Measurements from ENCODE around the gene POLN.
A peak's percentile ranks its signal among the peaks of the same experiment; 100 is the strongest.
"Not testable (repeated sequence)": the region's sequence is repeated elsewhere in the genome, so short reads cannot be mapped to it uniquely, and the experiment has no call there.

Gene POLN

GRCh38 chr4:2245057-2245786 lies 3.3 kb upstream of the POLN start:
- no peaks in the 10 kb centered on the region for H3K27me3 Mint-ChIP-seq

DNA sequence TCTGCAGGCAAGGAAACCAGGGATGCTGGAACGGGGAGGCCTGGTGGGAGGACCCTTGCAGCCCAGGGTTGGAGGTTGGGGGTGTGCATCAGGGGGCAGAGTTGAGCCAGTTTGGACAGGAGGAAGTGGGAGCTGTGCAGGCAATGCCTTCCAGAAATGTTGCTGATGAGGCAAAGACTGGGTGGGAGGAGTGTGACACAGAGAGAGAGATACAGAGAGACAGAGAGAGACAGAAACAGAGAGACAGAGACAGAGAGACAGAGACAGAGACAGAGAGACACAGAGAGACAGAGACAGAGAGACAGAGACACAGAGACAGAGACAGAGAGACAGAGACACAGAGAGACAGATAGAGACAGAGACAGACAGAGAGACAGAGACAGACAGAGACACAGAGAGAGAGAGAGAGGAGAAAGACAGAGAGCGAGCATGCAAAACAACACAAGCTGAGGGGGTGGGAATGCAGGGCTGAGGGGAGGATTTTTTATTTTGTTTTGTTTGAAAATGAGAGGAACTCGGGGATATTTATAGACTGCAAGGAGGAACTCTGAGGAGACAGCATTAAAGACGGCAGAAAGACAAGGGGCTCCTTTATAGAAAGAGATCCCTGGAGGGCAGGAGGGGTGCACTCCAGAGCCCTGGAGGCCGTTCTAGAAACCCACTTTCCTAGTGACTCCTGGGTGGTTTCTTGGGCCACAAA lies 1.9 kb upstream of the POLN start:
- H3K36me3 Mint-ChIP-seq (ENCODE audit: low read depth): peaks cover 10% of the 10 kb centered on the region
- H3K4me1 Mint-ChIP-seq: peaks cover 37% of the 10 kb centered on the region

More at GRCh38 chr4:2245057-2245786, 3.3 kb upstream of the POLN start:
- H3K27ac Mint-ChIP-seq: no peak overlapping the region
- no peak overlapping the region for H3K4me3 Mint-ChIP-seq
- peaks cover under 1% of the 10 kb centered on the region for H3K36me3 Mint-ChIP-seq (ENCODE audit: low read depth)
- H3K9me3 Mint-ChIP-seq: no peaks in the 10 kb centered on the region
- DNase-seq (no peak), ATAC-seq (no peak)
- H3K4me1 Mint-ChIP-seq: peaks cover 25% of the 10 kb centered on the region

GRCh38 chr4:2241003-2241402 lies 918 bp downstream of the POLN start:
- Mint-ChIP-seq H3K9me3 (no peaks in the 10 kb centered on the region), H3K27ac (peak overlapping the region; percentile 76), H3K27me3 (no peaks in the 10 kb centered on the region), H3K4me1 (peaks cover 54% of the 10 kb centered on the region), H3K4me3 (peak overlapping the region; percentile 83), H3K36me3 (ENCODE audit: low read depth) (peaks cover 23% of the 10 kb centered on the region)
- ATAC-seq (no peak), DNase-seq (no peak)

More for the DNA sequence above, 1.9 kb upstream of the POLN start:
- H3K27me3 Mint-ChIP-seq: no peaks in the 10 kb centered on the region
- DNase-seq: peak; percentile 35
- no peak overlapping the region for H3K27ac Mint-ChIP-seq
- H3K4me3 Mint-ChIP-seq: no peak overlapping the region
- ATAC-seq: no peak
- H3K9me3 Mint-ChIP-seq: no peaks in the 10 kb centered on the region

DNA sequence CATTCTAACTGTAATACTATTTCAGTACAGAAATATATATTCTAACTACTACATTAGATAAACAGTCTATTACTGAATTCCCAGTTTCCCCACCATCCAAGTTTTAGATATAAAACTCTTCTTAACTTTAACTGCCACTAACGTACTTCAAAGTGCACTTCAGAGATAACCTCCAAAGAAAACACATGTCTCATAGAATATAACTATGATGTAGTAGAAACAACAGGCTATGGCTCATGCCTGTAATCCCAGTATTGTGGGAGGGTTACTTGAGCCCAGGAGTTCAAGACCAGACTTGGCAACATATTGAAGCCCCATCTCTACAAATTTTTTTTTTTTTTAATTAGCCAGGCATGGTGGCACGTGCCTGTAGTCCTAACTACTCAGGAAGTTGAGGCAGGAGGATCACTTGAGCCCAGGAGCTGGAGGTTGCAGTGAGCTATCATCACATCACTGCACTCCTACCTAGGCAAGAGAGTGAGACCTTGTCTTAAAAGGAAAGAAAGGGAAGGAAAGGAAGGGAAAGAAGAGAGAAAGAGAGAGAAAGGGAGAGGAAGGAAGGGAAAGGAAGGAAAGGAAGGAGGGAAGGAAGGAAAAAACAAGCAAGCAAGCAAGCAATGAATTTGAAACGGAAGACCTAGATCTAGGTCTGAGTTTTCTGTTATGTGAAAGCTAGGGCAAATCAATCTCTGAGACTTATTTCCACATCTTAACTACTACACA lies 4.8 kb downstream of the POLN start:
- Mint-ChIP-seq H3K27ac (no peak overlapping the region), H3K4me3 (no peak overlapping the region), H3K27me3 (no peaks in the 10 kb centered on the region), H3K36me3 (ENCODE audit: low read depth) (peaks cover 38% of the 10 kb centered on the region), H3K4me1 (peaks cover 42% of the 10 kb centered on the region), H3K9me3 (no peaks in the 10 kb centered on the region)
- ATAC-seq (no peak), DNase-seq (no peak)

DNA sequence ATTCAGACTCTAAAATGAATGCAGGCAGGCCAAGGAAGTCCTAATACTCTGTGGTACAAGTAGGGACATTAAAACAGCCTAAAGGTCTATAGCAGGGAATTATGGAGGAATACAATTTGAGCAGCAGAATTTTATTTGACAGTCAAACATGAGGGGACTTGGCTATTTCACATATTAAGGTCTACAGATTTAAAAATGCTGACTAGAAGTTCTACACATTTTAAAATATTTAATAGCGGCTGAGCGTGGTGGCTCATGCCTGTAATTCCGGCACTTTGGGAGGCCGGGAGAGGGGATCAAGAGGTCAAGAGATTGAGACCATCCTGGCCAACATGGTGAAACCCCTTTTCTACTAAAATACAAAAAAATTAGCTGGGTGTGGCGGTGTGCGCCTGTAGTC lies 10.8 kb downstream of the POLN start:
- peaks cover 26% of the 10 kb centered on the region for H3K36me3 Mint-ChIP-seq (ENCODE audit: low read depth)
- H3K27me3 Mint-ChIP-seq: no peaks in the 10 kb centered on the region
- no peak for DNase-seq
- H3K27ac Mint-ChIP-seq: no peak overlapping the region
- no peak for ATAC-seq
- H3K4me1 Mint-ChIP-seq: peaks cover 8% of the 10 kb centered on the region
- H3K9me3 Mint-ChIP-seq: no peaks in the 10 kb centered on the region
- H3K4me3 Mint-ChIP-seq: no peak overlapping the region

- Mint-ChIP-seq H3K4me3 (no peak overlapping the region), H3K27me3 (no peaks in the 10 kb centered on the region), H3K4me1 (peaks cover 2% of the 10 kb centered on the region), H3K36me3 (ENCODE audit: low read depth) (peaks cover 11% of the 10 kb centered on the region), H3K9me3 (no peaks in the 10 kb centered on the region), H3K27ac (no peak overlapping the region)
- ATAC-seq: no peak
- DNase-seq: no peak
Observed at GRCh38 chr4:2226261-2226660, 15.7 kb downstream of the POLN start.

DNA sequence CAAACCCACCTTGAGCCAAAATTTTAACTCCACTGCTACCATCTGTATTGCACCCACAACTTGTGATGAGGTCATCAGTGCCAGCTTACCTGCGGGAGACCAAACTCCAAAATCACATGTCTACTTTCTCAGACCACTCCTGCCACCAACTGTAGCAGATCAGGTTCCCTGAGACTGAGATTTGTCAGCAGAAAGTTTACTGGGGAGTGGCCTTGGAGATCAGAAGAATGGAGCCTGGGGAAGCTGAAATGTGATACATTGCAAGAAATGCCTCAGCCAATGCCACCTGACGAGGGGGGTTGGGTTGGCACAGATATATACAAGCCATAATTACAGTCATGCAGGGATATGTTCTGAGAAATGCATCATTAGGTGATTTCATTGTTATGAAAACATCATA lies 19.1 kb downstream of the POLN start:
- Mint-ChIP-seq H3K4me1 (peaks cover 2% of the 10 kb centered on the region), H3K36me3 (ENCODE audit: low read depth) (no peaks in the 10 kb centered on the region), H3K4me3 (no peak overlapping the region), H3K27ac (no peak overlapping the region), H3K9me3 (no peaks in the 10 kb centered on the region), H3K27me3 (no peaks in the 10 kb centered on the region)
- DNase-seq: no peak
- no peak for ATAC-seq

- not testable (repeated sequence) for H3K4me1 Mint-ChIP-seq; H3K27me3 Mint-ChIP-seq; ATAC-seq; H3K4me3 Mint-ChIP-seq; H3K36me3 Mint-ChIP-seq (ENCODE audit: low read depth); DNase-seq; H3K27ac Mint-ChIP-seq; H3K9me3 Mint-ChIP-seq
Observed at GRCh38 chr4:2221378-2221777, 20.5 kb downstream of the POLN start.

DNA sequence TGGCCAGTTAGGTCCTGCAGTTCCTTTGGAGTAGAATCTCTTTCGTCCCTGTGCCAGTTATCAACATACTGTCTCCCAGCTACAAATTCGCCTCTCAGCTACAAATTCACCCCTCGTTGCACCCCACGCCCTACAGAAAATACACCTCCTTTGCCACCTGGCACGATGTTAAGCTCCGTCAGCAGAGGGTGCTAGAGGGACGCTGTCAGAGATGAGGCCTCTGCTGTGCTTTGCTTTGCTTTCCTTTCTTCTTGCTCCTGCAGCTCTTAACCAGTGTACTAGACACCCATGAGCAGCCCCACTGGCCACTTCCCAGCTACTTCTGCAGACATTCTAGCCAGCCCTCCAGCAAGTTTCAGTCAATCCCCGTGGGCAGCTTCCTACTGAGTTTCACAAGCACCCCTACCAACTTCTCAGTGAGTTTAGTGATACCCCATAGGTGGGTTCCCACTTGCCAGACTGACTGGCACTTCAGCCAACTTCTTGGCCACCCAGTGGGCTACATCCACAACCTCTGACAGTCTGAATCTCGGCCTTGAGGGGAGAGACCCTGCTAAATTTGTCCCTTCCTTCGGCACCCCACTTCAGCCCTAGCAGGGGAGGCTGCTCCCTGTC lies 21.8 kb downstream of the POLN start:
- ATAC-seq (peak; percentile 83), DNase-seq (peak; percentile 83)
- H3K4me3 Mint-ChIP-seq: no peak overlapping the region
- no peaks in the 10 kb centered on the region for H3K9me3 Mint-ChIP-seq
- no peak overlapping the region for H3K27ac Mint-ChIP-seq
- no peaks in the 10 kb centered on the region for H3K27me3 Mint-ChIP-seq
- H3K4me1 Mint-ChIP-seq: peaks cover 2% of the 10 kb centered on the region
- H3K36me3 Mint-ChIP-seq (ENCODE audit: low read depth): no peaks in the 10 kb centered on the region

GRCh38 chr4:2219233-2219760 lies 22.6 kb downstream of the POLN start:
- Mint-ChIP-seq H3K27ac (no peak overlapping the region), H3K4me1 (peaks cover 2% of the 10 kb centered on the region), H3K4me3 (no peak overlapping the region), H3K9me3 (no peaks in the 10 kb centered on the region), H3K27me3 (no peaks in the 10 kb centered on the region), H3K36me3 (ENCODE audit: low read depth) (no peaks in the 10 kb centered on the region)
- DNase-seq: no peak
- no peak for ATAC-seq

DNA sequence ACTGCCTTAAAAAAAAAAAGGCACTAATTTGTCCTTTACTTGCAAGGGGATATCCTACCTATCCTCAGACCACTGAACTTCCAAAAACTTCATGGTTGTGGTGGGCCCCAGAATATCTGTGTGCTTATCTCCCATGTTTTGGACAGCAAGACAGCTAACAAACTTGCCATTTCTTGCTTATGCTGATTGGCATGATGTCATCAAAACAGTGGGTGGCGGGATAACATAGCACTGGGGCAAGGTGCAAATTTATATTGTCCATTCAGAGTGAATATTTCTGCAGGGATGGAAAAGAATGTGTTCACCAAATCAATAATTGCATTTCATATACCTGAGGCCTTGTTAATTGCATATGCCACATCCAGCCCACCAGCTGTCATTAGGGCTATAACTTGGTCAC lies 23.5 kb downstream of the POLN start:
- Mint-ChIP-seq H3K9me3 (no peaks in the 10 kb centered on the region), H3K27me3 (no peaks in the 10 kb centered on the region), H3K36me3 (ENCODE audit: low read depth) (no peaks in the 10 kb centered on the region), H3K27ac (no peak overlapping the region), H3K4me3 (no peak overlapping the region), H3K4me1 (peaks cover 2% of the 10 kb centered on the region)
- no peak for ATAC-seq
- no peak for DNase-seq

DNA sequence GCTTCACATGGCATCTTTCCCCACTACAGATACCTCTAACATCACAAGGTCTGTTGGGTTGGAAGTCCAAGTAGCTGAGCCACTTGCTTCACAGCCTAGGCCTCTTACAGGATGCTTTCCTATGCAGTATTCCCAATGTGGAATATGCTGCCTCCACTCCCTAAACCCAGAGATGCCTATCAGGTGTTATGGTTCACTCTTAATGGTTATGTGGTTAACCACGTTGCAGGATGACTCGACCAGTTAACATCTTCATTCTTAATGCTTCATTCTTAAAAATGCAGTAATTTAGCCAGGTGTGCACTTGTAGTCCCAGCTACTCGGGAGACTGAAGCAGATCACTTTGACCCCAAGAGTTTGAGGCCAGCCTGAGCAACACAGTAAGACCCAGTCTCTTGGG lies 24.2 kb downstream of the POLN start:
- Mint-ChIP-seq H3K4me1 (peaks cover 2% of the 10 kb centered on the region), H3K36me3 (ENCODE audit: low read depth) (no peaks in the 10 kb centered on the region), H3K27me3 (no peaks in the 10 kb centered on the region), H3K4me3 (no peak overlapping the region), H3K9me3 (no peaks in the 10 kb centered on the region), H3K27ac (no peak overlapping the region)
- ATAC-seq: no peak
- DNase-seq: no peak

DNA sequence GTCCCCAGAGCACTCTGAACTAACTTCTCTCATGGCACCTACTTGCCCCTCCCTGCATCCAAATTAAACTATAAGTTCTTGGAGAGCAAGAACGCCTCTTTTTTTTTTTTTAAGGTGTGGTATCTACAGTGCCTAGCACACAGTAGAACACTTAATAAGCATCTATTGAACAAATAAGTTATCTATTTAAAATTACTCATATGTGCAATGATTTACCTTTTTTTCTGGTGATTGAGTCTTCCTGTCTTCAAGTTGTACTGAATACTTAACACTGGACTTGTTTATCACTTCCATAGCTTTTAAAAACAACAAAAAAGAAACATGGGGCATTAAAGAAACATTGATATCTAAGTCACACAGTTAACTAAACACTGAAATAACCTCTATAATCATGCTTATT lies 29.1 kb downstream of the POLN start:
- DNase-seq: no peak
- no peaks in the 10 kb centered on the region for H3K4me1 Mint-ChIP-seq

DNA sequence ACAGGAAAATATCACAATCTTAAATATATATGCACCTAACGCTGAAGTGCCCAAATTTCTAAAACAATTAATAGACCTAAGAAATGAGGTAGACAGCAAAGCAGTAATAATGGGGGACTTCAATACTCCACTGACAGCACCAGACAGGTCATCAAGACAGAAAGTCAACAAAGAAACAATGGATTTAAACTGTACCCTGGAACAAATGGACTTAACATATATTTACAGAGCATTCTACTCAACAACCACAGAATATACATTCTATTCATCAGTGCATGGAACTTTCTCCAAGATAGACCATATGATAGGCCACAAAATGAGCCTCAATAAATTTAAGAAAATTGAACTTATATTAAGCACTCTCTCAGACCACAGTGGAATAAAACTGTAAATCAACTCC lies 39.1 kb downstream of the POLN start:
- not testable (repeated sequence) for DNase-seq; H3K4me1 Mint-ChIP-seq; H3K4me3 Mint-ChIP-seq; H3K27ac Mint-ChIP-seq; H3K9me3 Mint-ChIP-seq; H3K36me3 Mint-ChIP-seq (ENCODE audit: low read depth); ATAC-seq; H3K27me3 Mint-ChIP-seq

More for the DNA sequence above, 29.1 kb downstream of the POLN start:
- ATAC-seq: no peak
- Mint-ChIP-seq H3K27me3 (no peaks in the 10 kb centered on the region), H3K36me3 (ENCODE audit: low read depth) (no peaks in the 10 kb centered on the region), H3K9me3 (no peaks in the 10 kb centered on the region), H3K27ac (no peak overlapping the region), H3K4me3 (no peak overlapping the region)

Measured in activated naive CD8-positive, alpha-beta T cell treated with anti-CD3 and anti-CD28 coated beads, Interleukin-2, amount 50 U/mL, for 24 hours (primary cell).